ENCODE data around the gene ASPSCR1.

Gene ASPSCR1

GRCh38 chr17:82059272-82060000, 82.0 kb downstream of the ASPSCR1 start:
- no peak for DNase-seq

GRCh38 chr17:82060001-82060380, 82.6 kb downstream of the ASPSCR1 start:
- DNase-seq = no peak

GRCh38 chr17:82060614-82061013, 83.2 kb downstream of the ASPSCR1 start:
- no peak for DNase-seq

GRCh38 chr17:82061047-82061925, 83.9 kb downstream of the ASPSCR1 start:
- no peak for DNase-seq

GRCh38 chr17:82062076-82062983, 84.9 kb downstream of the ASPSCR1 start:
- DNase-seq = no peak

- DNase-seq = no peak
Measured at GRCh38 chr17:82062984-82063368, 85.5 kb downstream of the ASPSCR1 start.

GRCh38 chr17:82063424-82064415, 86.3 kb downstream of the ASPSCR1 start:
- no peak for DNase-seq

- DNase-seq = no peak
Measured at GRCh38 chr17:82064433-82065192, 87.2 kb downstream of the ASPSCR1 start.

- DNase-seq = no peak
Measured at GRCh38 chr17:82065193-82065637, 87.8 kb downstream of the ASPSCR1 start.

GRCh38 chr17:82065638-82066303, 88.3 kb downstream of the ASPSCR1 start, which contains the start of gene DUS1L:
Gene DUS1L (minus strand): TSS chr17:82065804. CDS start chr17:82065059, 745 bp downstream.
- DNase-seq = no peak

Data from NCI-H2029 treated with DMSO at 0.1 percent for 48 hours (cell line).